K562 (cell line): ENCODE results near the gene DUS4L. TPM values are rescaled to one million over a fixed set of nuclear protein-coding genes. Genes with fewer than 3 reads are reported as not detected.

Experiments
- ATAC-seq: fragments of 200-7000 bp; cut with Tn5 transposase; 3 replicates; pipeline ENCODE4 v1.9.1; 2020; ENCODE audit warnings: moderate library complexity
- BruUV-seq: library from RNA; stranded (reverse); fragments of 400-500 nt; replicated peaks from 2 replicates; lab custom pipeline; 2021; lab: Mats Ljungman, UMichigan
- CTCF ChIA-PET: fragments of 300-600 bp; formaldehyde crosslinking; extraction: SDS; loops from one replicate; lab custom pipeline; 2021; ENCODE audit warnings: low intra/inter-chr PET ratio; lab: Yijun Ruan, JAX
- POLR2A ChIA-PET: fragments of 300-600, 350-650 bp; sonication (Branson Sonifier 250); formaldehyde crosslinking; extraction: SDS; loops from one replicate; lab custom pipeline; 2021; ENCODE audit warnings: antibody characterized with exemption, inconsistent platforms; lab: Yijun Ruan, JAX
- DNase-seq, 4 experiments: peaks; one replicate each; pipeline versions ENCODE4 v3.0.0 to v3.0.0-alpha.2; 2011 to 2018; ENCODE audit warnings: low spot score in 3 of 4, mixed read lengths in 3 of 4; ENCODE audit errors: extremely low read depth in 1 of 4
- FAIRE-seq: peaks from 2 replicates; lab custom pipeline; 2011; peaks lifted over from hg19 to GRCh38; lab: Jason Lieb, UNC
- H2AFZ ChIP-seq: 2 replicates; pipeline ENCODE4 v1.6.0; 2011; ENCODE audit warnings: low read depth, low read length, control low read depth, inconsistent platforms
- H3K27ac ChIP-seq: fragments of 200-600 bp; 3 replicates; pipeline ENCODE4 v1.8.0; 2011; ENCODE audit warnings: low read depth, mild to moderate bottlenecking, control low read depth, inconsistent platforms, low read length, moderate library complexity, mixed read lengths; ENCODE audit errors: extremely low read depth
- H3K27me3 ChIP-seq, 2 experiments: fragments of 300-600 bp in 1 of 2; 2 replicates in 1 of 2; 3 replicates in 1 of 2; pipeline versions ENCODE4 v1.6.0 to v1.8.0; 2011; ENCODE audit warnings: inconsistent platforms in 2 of 2, low read length in 2 of 2, mild to moderate bottlenecking in 1 of 2, mixed read lengths in 1 of 2, moderate library complexity in 1 of 2; ENCODE audit not compliant: control insufficient read depth in 2 of 2, insufficient read depth in 2 of 2
- H3K36me3 ChIP-seq: fragments of 300-600 bp; 3 replicates; pipeline ENCODE4 v1.8.0; 2011; ENCODE audit warnings: mild to moderate bottlenecking, low read length, inconsistent platforms; ENCODE audit not compliant: control insufficient read depth, insufficient read depth
- H3K4me1 ChIP-seq, 2 experiments: fragments of 200-600 bp in 1 of 2; replicated peaks in 1 of 2; 2 replicates in 1 of 2; 3 replicates in 1 of 2; pipeline versions ENCODE4 v1.5.1 to v1.8.0; 2011; ENCODE audit warnings: inconsistent platforms in 2 of 2, low read length in 2 of 2, mild to moderate bottlenecking in 1 of 2, mixed read lengths in 1 of 2, moderate library complexity in 1 of 2; ENCODE audit not compliant: control insufficient read depth in 2 of 2, insufficient read depth in 2 of 2
- H3K4me2 ChIP-seq: 2 replicates; pipeline ENCODE4 v1.6.1; 2011; ENCODE audit warnings: low read length, control low read depth, inconsistent platforms, mixed read lengths; ENCODE audit not compliant: insufficient read depth
- H3K4me3 ChIP-seq: fragments of 200-600 bp; sonication (generic), shearing (Covaris generic); 2 replicates; pipeline ENCODE4 v1.5.1; 2016; ENCODE audit warnings: control low read depth, inconsistent platforms
- H3K79me2 ChIP-seq: fragments of 200-600 bp; 3 replicates; pipeline ENCODE4 v1.8.0; 2011; ENCODE audit warnings: low read length, inconsistent platforms; ENCODE audit not compliant: control insufficient read depth, insufficient read depth
- H3K9ac ChIP-seq, 2 experiments: 2 replicates each; pipeline versions ENCODE4 v1.6.0 to v1.6.1; 2011; ENCODE audit warnings: low read depth in 2 of 2, low read length in 2 of 2, control low read depth in 1 of 2, inconsistent platforms in 1 of 2, mild to moderate bottlenecking in 1 of 2, mixed read lengths in 1 of 2; ENCODE audit not compliant: insufficient read depth in 1 of 2
- H3K9me1 ChIP-seq: one replicate; pipeline ENCODE4 v1.6.0; 2011; ENCODE audit warnings: inconsistent platforms, mild to moderate bottlenecking, low read length, moderate library complexity; ENCODE audit not compliant: control insufficient read depth, insufficient read depth
- H3K9me3 ChIP-seq: replicated peaks from 2 replicates; pipeline ENCODE4 v1.5.1; 2011; ENCODE audit warnings: low read depth, low read length, inconsistent platforms; ENCODE audit not compliant: control insufficient read depth, insufficient read depth
- H4K20me1 ChIP-seq: replicated peaks from 2 replicates; pipeline ENCODE4 v1.6.1; 2011; ENCODE audit warnings: low read length, inconsistent platforms, mixed read lengths; ENCODE audit not compliant: control insufficient read depth, insufficient read depth
- CHCHD3 ChIP-seq: fragments of 250-450 bp; sonication (Bioruptor Pico); IDR thresholded peaks from 2 replicates; pipeline ENCODE4 v2.1.2; 2022; ENCODE audit warnings: mild to moderate bottlenecking
- MTF1 ChIP-seq: fragments of 250-450 bp; sonication (Bioruptor Pico); IDR thresholded peaks from 2 replicates; pipeline ENCODE4 v1.9.0; 2021; ENCODE audit warnings: moderate library complexity, mild to moderate bottlenecking, inconsistent platforms, borderline replicate concordance
- POLR2AphosphoS2 ChIP-seq: IDR thresholded peaks from 2 replicates; pipeline ENCODE4 v1.6.1; 2012; ENCODE audit warnings: low read length, improper control_type of control experiment
- POLR2H ChIP-seq: IDR thresholded peaks from 2 replicates; pipeline ENCODE4 v1.6.1; 2016; ENCODE audit warnings: missing genetic modification characterization, low read depth, mild to moderate bottlenecking, control low read depth, missing compliant biosample characterization, moderate library complexity
- PRMT5 ChIP-seq: sonication (generic); formaldehyde crosslinking; IDR thresholded peaks from 2 replicates; pipeline ENCODE4 v1.5.0; 2020; ENCODE audit warnings: missing genetic modification reagents
- PTRF ChIP-seq: fragments of 450-650 bp; IDR thresholded peaks from 2 replicates; pipeline ENCODE4 v1.6.1; 2016; ENCODE audit warnings: mild to moderate bottlenecking, missing genetic modification characterization, missing compliant biosample characterization
- XRCC4 ChIP-seq: IDR thresholded peaks from one replicate; pipeline ENCODE4 v1.6.1; 2011; ENCODE audit not compliant: insufficient read depth, insufficient read length; ENCODE audit errors: extremely low read depth
- XRCC5 ChIP-seq: fragments of 200-400 bp; formaldehyde crosslinking; IDR thresholded peaks from 2 replicates; pipeline ENCODE4 v1.6.1; 2017; ENCODE audit warnings: low read depth, mild to moderate bottlenecking, low read length
- ZNF431 ChIP-seq: sonication (generic); formaldehyde crosslinking; IDR thresholded peaks from 2 replicates; pipeline ENCODE4 v1.8.0; 2022; ENCODE audit warnings: mild to moderate bottlenecking, missing genetic modification reagents
- ZNF707 ChIP-seq: fragments of 250-450 bp; sonication (Bioruptor Pico); conservative IDR thresholded peaks from 2 replicates; pipeline ENCODE4 v1.8.0; 2022; ENCODE audit warnings: inconsistent platforms, mild to moderate bottlenecking, moderate library complexity
- WGBS: fragments of 100-300 bp; shearing (Covaris generic); methylation state at CpG from one replicate; pipeline ENCODE4 v1.1.6; 2016; ENCODE audit warnings: low coverage, mixed read lengths; ENCODE audit not compliant: insufficient coverage; ENCODE audit errors: missing lambda C conversion rate; 5-methylcytosine and 5-hydroxymethylcytosine counted together
- in situ Hi-C: fragments of 300-500 bp; cut with MboI; formaldehyde crosslinking; loops from 4 replicates; pipeline ENCODE4 v1.15.0; 2018; ENCODE audit warnings: inconsistent platforms, mixed read lengths
- intact Hi-C: fragments of 100-400 bp; cut with micrococcal nuclease; formaldehyde crosslinking; loops from 2 replicates; pipeline ENCODE4 v1.14.2; 2022
- polyA plus RNA-seq, 8 experiments: library from polyadenylated mRNA; depleted of rRNA in 4 of 8; stranded (reverse) in 5 of 8; unstranded in 3 of 8; fragments of >200 nt; fragmentation: Nextera tagmentation in 2 of 8; fragmentation: Illumina TruSeq in 1 of 8; extraction: Ambion mirVana in 2 of 8; extraction: Trizol in 1 of 8; gene quantifications; 2 replicates each; pipeline versions ENCODE4 v1.2.1 to v1.2.3, GENCODE V29; 2011 to 2014; ENCODE audit warnings: inconsistent platforms in 1 of 8, missing spikeins in 1 of 8
- total RNA-seq, 7 experiments: library from RNA; depleted of rRNA in 6 of 7; stranded (reverse); fragments of >200 nt in 6 of 7; fragmentation: Illumina TruSeq in 2 of 7; extraction: Trizol in 2 of 7; gene quantifications; 2 replicates each; pipeline versions ENCODE4 v1.2.1 to v1.2.3, GENCODE V29; 2011 to 2021; ENCODE audit warnings: low replicate concordance in 1 of 7
- TF ChIP-seq, protein P1 (sequence below): sonication (generic); formaldehyde crosslinking; IDR thresholded peaks from 2 replicates; pipeline ENCODE4 v1.4.0; 2020; ENCODE audit warnings: mild to moderate bottlenecking, missing genetic modification reagents
- TF ChIP-seq, protein P2 (sequence below), 2 experiments: fragments of 250-450 bp in 1 of 2; fragments of 450-650 bp in 1 of 2; sonication (Bioruptor Pico) in 1 of 2; IDR thresholded peaks; 2 replicates each; pipeline versions ENCODE4 v1.6.1 to v1.8.0; 2016 to 2021; ENCODE audit warnings: mild to moderate bottlenecking in 2 of 2, moderate library complexity in 2 of 2, missing compliant biosample characterization in 1 of 2, missing genetic modification characterization in 1 of 2
- TF ChIP-seq, protein P3 (sequence below): sonication (generic); formaldehyde crosslinking; IDR thresholded peaks from 2 replicates; pipeline ENCODE4 v1.8.0; 2022; ENCODE audit warnings: mild to moderate bottlenecking, missing genetic modification reagents, borderline replicate concordance
- TF ChIP-seq, protein P4 (sequence below): fragments of 250-450 bp; sonication (Bioruptor Pico); IDR thresholded peaks from 2 replicates; pipeline ENCODE4 v1.5.0; 2021; ENCODE audit warnings: mild to moderate bottlenecking, borderline replicate concordance

DUS4L gene
- total and polyA plus RNA-seq, 9 of the 15 experiments (the other 6 are each of a cell fraction or from before 2014, with no cell fraction given) = 12.2 to 33.6 (median 28.6) TPM

GRCh38 chr7:107615910-107616680 is 52.3 kb downstream of the DUS4L start:
- Histone ChIP-seq H3K36me3 (peaks cover 72% of the 10 kb centered on the region), H3K27ac (no peak overlapping the region), H3K4me1 (no peaks in the 10 kb centered on the region), H3K27me3 (no peaks in the 10 kb centered on the region), H3K79me2 (no peaks in the 10 kb centered on the region), H2AFZ (no peak overlapping the region), H3K9me3 (no peaks in the 10 kb centered on the region), H3K9ac (no peak overlapping the region), H3K4me2 (no peak overlapping the region), H3K9me1 (no peaks in the 10 kb centered on the region), H3K4me3 (no peak overlapping the region), H4K20me1 (no peaks in the 10 kb centered on the region)
- in situ Hi-C loops = no loop called here
- ChIA-PET CTCF (no interaction called here), POLR2A (no interaction called here)
- FAIRE-seq (no peak), DNase-seq (no peak), ATAC-seq (no peak)
- intact Hi-C loops = no loop called here
- 83% methylated on average over 4 of the region's 4 CpGs for WGBS
- BruUV-seq = no TSS peak
- no peak for TF ChIP-seq PTRF (tag)
- no peak for TF ChIP-seq XRCC4
- TF ChIP-seq PRMT5 (CRISPR knock-in tag) = no peak
- TF ChIP-seq, protein P1, sequence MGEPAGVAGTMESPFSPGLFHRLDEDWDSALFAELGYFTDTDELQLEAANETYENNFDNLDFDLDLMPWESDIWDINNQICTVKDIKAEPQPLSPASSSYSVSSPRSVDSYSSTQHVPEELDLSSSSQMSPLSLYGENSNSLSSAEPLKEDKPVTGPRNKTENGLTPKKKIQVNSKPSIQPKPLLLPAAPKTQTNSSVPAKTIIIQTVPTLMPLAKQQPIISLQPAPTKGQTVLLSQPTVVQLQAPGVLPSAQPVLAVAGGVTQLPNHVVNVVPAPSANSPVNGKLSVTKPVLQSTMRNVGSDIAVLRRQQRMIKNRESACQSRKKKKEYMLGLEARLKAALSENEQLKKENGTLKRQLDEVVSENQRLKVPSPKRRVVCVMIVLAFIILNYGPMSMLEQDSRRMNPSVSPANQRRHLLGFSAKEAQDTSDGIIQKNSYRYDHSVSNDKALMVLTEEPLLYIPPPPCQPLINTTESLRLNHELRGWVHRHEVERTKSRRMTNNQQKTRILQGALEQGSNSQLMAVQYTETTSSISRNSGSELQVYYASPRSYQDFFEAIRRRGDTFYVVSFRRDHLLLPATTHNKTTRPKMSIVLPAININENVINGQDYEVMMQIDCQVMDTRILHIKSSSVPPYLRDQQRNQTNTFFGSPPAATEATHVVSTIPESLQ (CRISPR knock-in tag) = no peak
- TF ChIP-seq, protein P2, sequence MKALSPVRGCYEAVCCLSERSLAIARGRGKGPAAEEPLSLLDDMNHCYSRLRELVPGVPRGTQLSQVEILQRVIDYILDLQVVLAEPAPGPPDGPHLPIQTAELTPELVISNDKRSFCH (CRISPR knock-in tag; IDR thresholded peaks at IDR 0.05) = no peak
- TF ChIP-seq, protein P2 (tag; IDR thresholded peaks at IDR 0.05) = no peak
- no peak for TF ChIP-seq XRCC5
- TF ChIP-seq, protein P3, sequence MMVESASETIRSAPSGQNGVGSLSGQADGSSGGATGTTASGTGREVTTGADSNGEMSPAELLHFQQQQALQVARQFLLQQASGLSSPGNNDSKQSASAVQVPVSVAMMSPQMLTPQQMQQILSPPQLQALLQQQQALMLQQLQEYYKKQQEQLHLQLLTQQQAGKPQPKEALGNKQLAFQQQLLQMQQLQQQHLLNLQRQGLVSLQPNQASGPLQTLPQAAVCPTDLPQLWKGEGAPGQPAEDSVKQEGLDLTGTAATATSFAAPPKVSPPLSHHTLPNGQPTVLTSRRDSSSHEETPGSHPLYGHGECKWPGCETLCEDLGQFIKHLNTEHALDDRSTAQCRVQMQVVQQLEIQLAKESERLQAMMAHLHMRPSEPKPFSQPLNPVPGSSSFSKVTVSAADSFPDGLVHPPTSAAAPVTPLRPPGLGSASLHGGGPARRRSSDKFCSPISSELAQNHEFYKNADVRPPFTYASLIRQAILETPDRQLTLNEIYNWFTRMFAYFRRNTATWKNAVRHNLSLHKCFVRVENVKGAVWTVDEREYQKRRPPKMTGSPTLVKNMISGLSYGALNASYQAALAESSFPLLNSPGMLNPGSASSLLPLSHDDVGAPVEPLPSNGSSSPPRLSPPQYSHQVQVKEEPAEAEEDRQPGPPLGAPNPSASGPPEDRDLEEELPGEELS (CRISPR knock-in tag) = no peak
- no peak for TF ChIP-seq CHCHD3 (CRISPR knock-in tag)
- TF ChIP-seq POLR2H (tag) = no peak
- TF ChIP-seq, protein P4, sequence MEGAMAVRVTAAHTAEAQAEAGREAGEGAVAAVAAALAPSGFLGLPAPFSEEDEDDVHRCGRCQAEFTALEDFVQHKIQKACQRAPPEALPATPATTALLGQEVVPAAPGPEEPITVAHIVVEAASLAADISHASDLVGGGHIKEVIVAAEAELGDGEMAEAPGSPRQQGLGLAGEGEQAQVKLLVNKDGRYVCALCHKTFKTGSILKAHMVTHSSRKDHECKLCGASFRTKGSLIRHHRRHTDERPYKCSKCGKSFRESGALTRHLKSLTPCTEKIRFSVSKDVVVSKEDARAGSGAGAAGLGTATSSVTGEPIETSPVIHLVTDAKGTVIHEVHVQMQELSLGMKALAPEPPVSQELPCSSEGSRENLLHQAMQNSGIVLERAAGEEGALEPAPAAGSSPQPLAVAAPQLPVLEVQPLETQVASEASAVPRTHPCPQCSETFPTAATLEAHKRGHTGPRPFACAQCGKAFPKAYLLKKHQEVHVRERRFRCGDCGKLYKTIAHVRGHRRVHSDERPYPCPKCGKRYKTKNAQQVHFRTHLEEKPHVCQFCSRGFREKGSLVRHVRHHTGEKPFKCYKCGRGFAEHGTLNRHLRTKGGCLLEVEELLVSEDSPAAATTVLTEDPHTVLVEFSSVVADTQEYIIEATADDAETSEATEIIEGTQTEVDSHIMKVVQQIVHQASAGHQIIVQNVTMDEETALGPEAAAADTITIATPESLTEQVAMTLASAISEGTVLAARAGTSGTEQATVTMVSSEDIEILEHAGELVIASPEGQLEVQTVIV = no peak
- no peak for TF ChIP-seq POLR2AphosphoS2
- no peak for TF ChIP-seq ZNF707 (CRISPR knock-in tag)
- TF ChIP-seq MTF1 (CRISPR knock-in tag) = no peak
- no peak for TF ChIP-seq ZNF431 (CRISPR knock-in tag)
